ENCODE results near the gene LRRC51. TPM values are rescaled to one million over a fixed set of nuclear protein-coding genes. Genes with fewer than 3 reads are reported as not detected.

LRRC51 gene
- total RNA-seq, 8 experiments from 2014 or later: 3.6 to 39.0 (median 12.6) TPM

- in situ Hi-C loops (cut with MboI; ENCODE audit: low pct_unique_long_range_greater_than_20kb in 2 of 9, low sequenced_read_pairs in 9 of 9, unreplicated experiment in 9 of 9): no loop called here
- ATAC-seq (replicated peaks in 6 of 8): no peak
- WGBS, 10 experiments: 65 to 96% (median 88%) methylated on average over 2 to 6 of the region's 6 CpGs
- Histone ChIP-seq H3K27ac (no peak overlapping the region), H3K4me3 (no peak overlapping the region), H3K4me1 (replicated peaks in 1 of 2) (peaks cover 5 to 6% of the 10 kb centered on the region in 2 donors)
These were observed 2.2 kb upstream of the LRRC51 start for GRCh38 chr11:72078477-72078876.

GRCh38 chr11:72079819-72080325 is 778 bp upstream of the LRRC51 start:
- in situ Hi-C loops (cut with MboI; ENCODE audit: low pct_unique_long_range_greater_than_20kb in 2 of 9, low sequenced_read_pairs in 9 of 9, unreplicated experiment in 9 of 9): loop anchor here in 1 of 9 experiments (10.0 kb wide), 1 partner anchor 55 kb away; no protein-coding TSS in a partner anchor
- H3K27ac ChIP-seq: no peak overlapping the region
- ATAC-seq (replicated peaks in 6 of 8): peak in 3 of 8 experiments; percentile 18 to 37 (median 27)

DNA sequence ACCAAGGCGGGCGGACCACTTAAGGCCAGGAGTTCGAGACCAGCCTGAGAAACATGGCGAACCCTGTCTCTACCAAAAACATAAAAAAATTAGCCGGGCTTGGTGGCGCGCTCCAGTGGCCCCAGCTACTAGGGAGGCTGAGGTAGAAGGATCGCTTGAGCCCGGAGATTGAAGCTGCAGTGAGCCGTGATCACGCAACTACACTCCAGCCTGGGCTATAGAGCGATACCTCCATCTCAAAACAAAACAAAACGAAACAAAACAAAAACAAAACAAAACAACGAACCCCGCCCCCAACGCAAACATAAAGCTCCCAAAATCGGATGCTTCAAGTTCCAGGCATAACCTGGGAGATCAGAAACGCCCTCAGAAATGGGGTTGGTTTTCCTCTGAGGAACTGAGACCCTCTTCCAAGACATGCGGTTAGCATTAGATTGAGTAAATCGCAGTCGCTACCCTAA is 564 bp downstream of the LRRC51 start:
- ATAC-seq (replicated peaks in 6 of 8): no peak
- Histone ChIP-seq H3K4me1 (replicated peaks in 1 of 2) (peaks cover 6 to 11% of the 10 kb centered on the region in 2 donors), H3K4me3 (peak overlapping the region; percentile 52 to 68 (median 54)), H3K27ac (peak overlapping the region; percentile 73 to 79)
- in situ Hi-C loops (cut with MboI; ENCODE audit: low pct_unique_long_range_greater_than_20kb in 2 of 9, low sequenced_read_pairs in 9 of 9, unreplicated experiment in 9 of 9): loop anchor here in 1 of 9 experiments (10.0 kb wide), 1 partner anchor 56 kb away; no protein-coding TSS in a partner anchor
- WGBS, 10 experiments: 70 to 100% (median 86%) methylated on average over 2 to 19 of the region's 21 CpGs

More at GRCh38 chr11:72079819-72080325, 778 bp upstream of the LRRC51 start:
- 0 to 18% (median 2%) methylated on average over 3 to 7 of the region's 16 CpGs; no CpG with 5 or more reads in 2 of the 10 experiments for WGBS, 10 experiments
- H3K4me3 ChIP-seq: peak overlapping the region; percentile 52 to 68 (median 54)
- peaks cover 5 to 6% of the 10 kb centered on the region in 2 donors for H3K4me1 ChIP-seq (replicated peaks in 1 of 2)

GRCh38 chr11:72081821-72082453 is 1.3 kb downstream of the LRRC51 start:
- no peak overlapping the region for H3K27ac ChIP-seq
- no peak overlapping the region for H3K4me3 ChIP-seq
- ATAC-seq (replicated peaks in 6 of 8): no peak
- 79 to 100% (median 90%) methylated on average over 1 to 3 of the region's 3 CpGs; no CpG with 5 or more reads in 3 of the 10 experiments for WGBS, 10 experiments
- H3K4me1 ChIP-seq (replicated peaks in 1 of 2): peaks cover 6 to 12% of the 10 kb centered on the region in 2 donors
- in situ Hi-C loops (cut with MboI; ENCODE audit: low pct_unique_long_range_greater_than_20kb in 2 of 9, low sequenced_read_pairs in 9 of 9, unreplicated experiment in 9 of 9): loop anchor here in 1 of 9 experiments (10.0 kb wide), 1 partner anchor 57 kb away; no protein-coding TSS in a partner anchor

DNA sequence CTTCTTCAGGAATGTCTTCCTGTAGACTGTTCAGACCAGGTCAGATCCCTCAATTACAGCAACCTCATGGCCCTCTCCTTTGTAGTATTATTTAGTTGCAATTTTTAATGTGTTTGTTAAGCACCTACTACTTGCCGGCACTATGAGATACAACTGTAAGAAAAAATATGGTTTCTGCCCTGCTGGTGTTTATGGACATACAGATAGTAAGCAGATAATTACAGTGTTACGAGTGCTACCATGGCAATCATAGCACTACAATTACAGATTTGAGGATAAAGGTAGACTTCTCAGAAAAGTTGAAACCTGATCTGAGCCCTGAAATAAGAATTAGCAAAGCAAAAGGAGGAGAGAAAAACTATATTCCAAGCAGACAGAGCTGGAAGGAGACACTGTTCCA is 2.8 kb downstream of the LRRC51 start:
- 72 to 100% (median 100%) methylated on average over 1 to 2 of the region's 2 CpGs; no CpG with 5 or more reads in 1 of the 10 experiments for WGBS, 10 experiments
- no peak for ATAC-seq (replicated peaks in 6 of 8)
- in situ Hi-C loops (cut with MboI; ENCODE audit: low pct_unique_long_range_greater_than_20kb in 2 of 9, low sequenced_read_pairs in 9 of 9, unreplicated experiment in 9 of 9): loop anchor here in 1 of 9 experiments (10.0 kb wide), 1 partner anchor 59 kb away; no protein-coding TSS in a partner anchor
- Histone ChIP-seq H3K4me3 (no peak overlapping the region), H3K27ac (no peak overlapping the region), H3K4me1 (replicated peaks in 1 of 2) (peaks cover 6 to 12% of the 10 kb centered on the region in 2 donors)

DNA sequence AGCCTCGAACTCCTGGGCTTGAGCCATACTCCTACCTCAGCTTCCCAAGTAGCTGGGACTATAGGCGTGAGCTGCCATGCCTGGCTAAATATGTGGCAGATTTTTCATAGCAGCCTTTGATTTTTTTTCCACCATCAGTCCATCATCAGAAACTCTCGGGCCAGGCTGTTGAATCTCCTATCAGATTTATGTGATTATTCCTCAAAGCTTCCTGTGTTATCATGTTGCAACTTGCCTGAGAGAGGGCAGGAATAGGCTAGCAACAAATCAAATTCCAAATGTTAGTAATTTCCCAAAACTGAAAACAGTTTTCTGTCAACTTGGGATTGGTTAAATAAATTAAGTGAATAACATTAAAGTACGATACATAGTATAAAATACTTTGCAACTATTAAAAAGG is 3.4 kb downstream of the LRRC51 start:
- Histone ChIP-seq H3K4me1 (replicated peaks in 1 of 2) (peaks cover 5 to 12% of the 10 kb centered on the region in 2 donors), H3K4me3 (no peak overlapping the region), H3K27ac (no peak overlapping the region)
- no peak for ATAC-seq (replicated peaks in 6 of 8)
- WGBS, 10 experiments: 67 to 100% (median 83%) methylated on average over 1 to 4 of the region's 4 CpGs; no CpG with 5 or more reads in 1 of the 10 experiments
- in situ Hi-C loops (cut with MboI; ENCODE audit: low pct_unique_long_range_greater_than_20kb in 2 of 9, low sequenced_read_pairs in 9 of 9, unreplicated experiment in 9 of 9): loop anchor here in 1 of 9 experiments (10.0 kb wide), 1 partner anchor 59 kb away; no protein-coding TSS in a partner anchor

DNA sequence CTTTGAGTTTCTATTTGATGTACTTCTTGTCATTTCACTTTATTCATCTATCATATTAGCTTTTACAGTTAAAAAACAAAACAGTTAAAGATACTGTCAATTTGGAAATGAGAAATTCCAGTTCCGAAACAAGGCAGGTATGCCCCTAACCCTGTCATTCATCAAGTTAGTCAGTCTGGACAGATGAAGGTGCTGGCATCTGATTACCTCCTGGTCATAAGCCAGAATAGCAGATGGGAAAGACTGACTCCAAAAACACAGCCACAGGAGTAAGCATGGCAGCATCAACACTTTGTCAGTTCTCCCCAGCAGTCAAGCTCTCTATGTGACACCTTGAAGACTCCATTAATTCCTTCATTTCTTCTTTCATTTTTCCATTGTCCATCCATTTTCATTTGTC is 4.3 kb downstream of the LRRC51 start:
- Histone ChIP-seq H3K27ac (no peak overlapping the region), H3K4me1 (replicated peaks in 1 of 2) (peaks cover 0 to 12% of the 10 kb centered on the region in 2 donors), H3K4me3 (no peak overlapping the region)
- WGBS, 10 experiments: 67 to 100% (median 100%) methylated on average over 1 of the region's 1 CpG; no CpG with 5 or more reads in 4 of the 10 experiments
- no peak for ATAC-seq (replicated peaks in 6 of 8)
- in situ Hi-C loops (cut with MboI; ENCODE audit: low pct_unique_long_range_greater_than_20kb in 2 of 9, low sequenced_read_pairs in 9 of 9, unreplicated experiment in 9 of 9): loop anchor here in 1 of 9 experiments (10.0 kb wide), 1 partner anchor 60 kb away; no protein-coding TSS in a partner anchor

GRCh38 chr11:72085621-72086351 is 5.1 kb downstream of the LRRC51 start:
- 90 to 100% (median 100%) methylated on average over 1 to 3 of the region's 3 CpGs; no CpG with 5 or more reads in 3 of the 10 experiments for WGBS, 10 experiments
- Histone ChIP-seq H3K27ac (peak overlapping the region in 1 of 2 donors; percentile 37), H3K4me3 (no peak overlapping the region), H3K4me1 (replicated peaks in 1 of 2) (peaks cover 0 to 12% of the 10 kb centered on the region in 2 donors)
- peak in 5 of 8 experiments; percentile 27 to 71 (median 33) for ATAC-seq (replicated peaks in 6 of 8)
- in situ Hi-C loops (cut with MboI; ENCODE audit: low pct_unique_long_range_greater_than_20kb in 2 of 9, low sequenced_read_pairs in 9 of 9, unreplicated experiment in 9 of 9): loop anchor here in 1 of 9 experiments (10.0 kb wide), 1 partner anchor 61 kb away; no protein-coding TSS in a partner anchor

DNA sequence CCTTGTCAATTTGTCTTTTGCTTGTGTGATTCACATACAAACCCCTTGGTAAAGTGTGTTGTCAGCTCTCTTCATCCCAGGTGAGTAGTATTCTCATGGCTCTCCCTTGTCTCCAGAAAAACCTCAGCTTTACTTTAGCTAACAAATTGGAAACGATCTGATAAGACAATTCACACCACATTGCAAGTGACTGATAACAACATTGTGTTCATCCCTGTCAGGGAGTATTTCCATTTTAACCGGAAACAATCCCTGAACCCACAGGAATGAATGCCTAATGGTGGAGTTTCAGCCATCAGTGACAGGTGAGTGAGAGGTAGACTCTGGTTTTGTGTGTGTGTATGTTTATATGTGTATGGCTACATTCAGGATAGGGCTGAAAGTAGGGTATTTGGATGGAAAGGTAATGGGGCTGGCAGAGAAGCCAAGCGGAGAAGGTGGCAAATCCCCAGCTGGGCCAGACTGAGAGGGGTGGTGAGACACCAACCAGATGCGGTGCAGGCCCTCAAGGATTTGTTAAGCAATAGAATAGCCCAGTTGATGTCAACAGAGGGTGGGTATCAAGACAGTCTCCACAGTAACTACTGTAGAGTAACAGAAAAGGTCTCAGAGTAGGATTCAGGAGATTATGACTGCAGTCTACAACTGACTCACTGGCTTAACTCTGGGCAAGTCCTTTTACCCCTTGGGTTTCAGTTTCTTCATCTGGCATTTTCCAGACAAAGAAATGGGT is 7.6 kb downstream of the LRRC51 start:
- Histone ChIP-seq H3K4me1 (replicated peaks in 1 of 2) (peaks cover 0 to 8% of the 10 kb centered on the region in 2 donors), H3K27ac (no peak overlapping the region), H3K4me3 (no peak overlapping the region)
- in situ Hi-C loops (cut with MboI; ENCODE audit: low pct_unique_long_range_greater_than_20kb in 2 of 9, low sequenced_read_pairs in 9 of 9, unreplicated experiment in 9 of 9): loop anchor here in 1 of 9 experiments (10.0 kb wide), 1 partner anchor 63 kb away; no protein-coding TSS in a partner anchor
- peak in 1 of 8 experiments; percentile 23 for ATAC-seq (replicated peaks in 6 of 8)
- 20 to 100% (median 79%) methylated on average over 1 to 3 of the region's 4 CpGs; no CpG with 5 or more reads in 4 of the 10 experiments for WGBS, 10 experiments

DNA sequence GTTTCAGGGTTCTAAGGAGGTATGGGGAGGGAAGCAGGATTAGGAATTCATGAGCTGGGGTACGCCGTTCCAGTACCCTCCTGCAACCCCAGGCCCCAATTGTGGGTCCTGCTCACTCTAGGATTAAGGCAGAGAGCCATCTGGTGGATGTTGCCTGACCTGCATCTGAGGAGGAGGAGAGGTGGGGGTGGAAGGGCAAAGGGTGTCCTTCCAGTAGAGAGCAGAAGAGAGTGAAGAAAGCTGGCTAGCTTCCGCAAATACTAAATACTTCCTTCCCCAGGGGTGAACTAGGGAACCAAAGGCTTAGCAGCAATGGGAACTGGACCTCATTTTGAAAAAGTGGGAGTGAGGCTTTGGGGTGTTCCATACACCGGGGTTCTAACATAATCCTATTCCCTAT is 10.6 kb downstream of the LRRC51 start:
- Histone ChIP-seq H3K4me1 (replicated peaks in 1 of 2) (peaks cover 0 to under 1% of the 10 kb centered on the region in 2 donors), H3K27ac (no peak overlapping the region), H3K4me3 (no peak overlapping the region)
- in situ Hi-C loops (cut with MboI; ENCODE audit: low pct_unique_long_range_greater_than_20kb in 2 of 9, low sequenced_read_pairs in 9 of 9, unreplicated experiment in 9 of 9): loop anchor here in 2 of 9 experiments (10.0 kb wide), 2 partner anchors 56 to 66 kb away; no protein-coding TSS in a partner anchor
- peak; percentile 67 to 95 (median 82) for ATAC-seq (replicated peaks in 6 of 8)
- 8 to 88% (median 80%) methylated on average over 1 to 2 of the region's 4 CpGs; no CpG with 5 or more reads in 7 of the 10 experiments for WGBS, 10 experiments

DNA sequence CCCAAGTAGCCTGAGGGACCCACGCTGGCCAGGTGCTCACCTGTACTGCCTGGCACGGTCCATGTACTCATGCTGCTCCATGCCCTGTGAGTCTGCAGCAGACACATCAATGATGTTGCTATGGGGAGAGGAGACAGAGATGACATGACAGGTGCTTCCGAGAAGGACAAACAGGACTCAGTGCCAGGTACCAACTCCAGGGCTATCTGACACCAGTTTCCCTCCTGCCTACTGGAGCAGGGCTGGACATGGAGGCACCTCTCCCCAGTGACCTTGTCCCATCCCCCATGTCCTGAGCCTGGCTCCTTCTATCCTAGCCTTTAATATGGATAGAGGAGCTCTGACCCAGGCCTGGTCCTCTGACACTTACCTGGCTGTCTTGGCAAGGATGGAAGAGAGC is 18.1 kb downstream of the LRRC51 start:
- in situ Hi-C loops (cut with MboI; ENCODE audit: low pct_unique_long_range_greater_than_20kb in 2 of 9, low sequenced_read_pairs in 9 of 9, unreplicated experiment in 9 of 9): loop anchor here in 2 of 9 experiments (10.0 kb wide), 2 partner anchors 64 to 74 kb away; no protein-coding TSS in a partner anchor
- ATAC-seq (replicated peaks in 6 of 8): no peak
- Histone ChIP-seq H3K4me1 (replicated peaks in 1 of 2) (peaks cover 9 to 11% of the 10 kb centered on the region in 2 donors), H3K4me3 (no peak overlapping the region), H3K27ac (no peak overlapping the region)
- WGBS, 10 experiments: 83 to 100% (median 100%) methylated on average over 1 of the region's 3 CpGs; no CpG with 5 or more reads in 6 of the 10 experiments

- WGBS, 10 experiments: 62 to 100% (median 83%) methylated on average over 1 to 3 of the region's 3 CpGs; no CpG with 5 or more reads in 2 of the 10 experiments
- in situ Hi-C loops (cut with MboI; ENCODE audit: low pct_unique_long_range_greater_than_20kb in 2 of 9, low sequenced_read_pairs in 9 of 9, unreplicated experiment in 9 of 9): no loop called here
- peaks cover 11 to 17% of the 10 kb centered on the region in 2 donors for H3K4me1 ChIP-seq (replicated peaks in 1 of 2)
- no peak overlapping the region for H3K4me3 ChIP-seq
- no peak overlapping the region for H3K27ac ChIP-seq
- ATAC-seq (replicated peaks in 6 of 8): no peak
These were observed 19.4 kb downstream of the LRRC51 start for GRCh38 chr11:72100009-72100408.
